Breast epithelium (tissue), 3 donors: ENCODE results near the gene WDR86.

Experiments
- POLR2A ChIP-seq: fragments of 450-650 bp; IDR thresholded peaks from one replicate; pipeline ENCODE4 v1.6.1; 2016; ENCODE audit warnings: antibody characterized with exemption, mild to moderate bottlenecking, moderate library complexity
- POLR2AphosphoS5 ChIP-seq, 3 donors: sonication (generic); formaldehyde crosslinking; IDR thresholded peaks; one replicate each; pipeline ENCODE4 v1.6.1; 2017; ENCODE audit warnings: antibody characterized with exemption in 3 of 3
- TF ChIP-seq, protein P1 (sequence below), 3 donors: fragments of 450-650 bp; IDR thresholded peaks; one replicate each; pipeline ENCODE4 v1.5.1; 2016 to 2017; ENCODE audit warnings: antibody characterized with exemption in 3 of 3, mild to moderate bottlenecking in 3 of 3, moderate library complexity in 3 of 3

DNA sequence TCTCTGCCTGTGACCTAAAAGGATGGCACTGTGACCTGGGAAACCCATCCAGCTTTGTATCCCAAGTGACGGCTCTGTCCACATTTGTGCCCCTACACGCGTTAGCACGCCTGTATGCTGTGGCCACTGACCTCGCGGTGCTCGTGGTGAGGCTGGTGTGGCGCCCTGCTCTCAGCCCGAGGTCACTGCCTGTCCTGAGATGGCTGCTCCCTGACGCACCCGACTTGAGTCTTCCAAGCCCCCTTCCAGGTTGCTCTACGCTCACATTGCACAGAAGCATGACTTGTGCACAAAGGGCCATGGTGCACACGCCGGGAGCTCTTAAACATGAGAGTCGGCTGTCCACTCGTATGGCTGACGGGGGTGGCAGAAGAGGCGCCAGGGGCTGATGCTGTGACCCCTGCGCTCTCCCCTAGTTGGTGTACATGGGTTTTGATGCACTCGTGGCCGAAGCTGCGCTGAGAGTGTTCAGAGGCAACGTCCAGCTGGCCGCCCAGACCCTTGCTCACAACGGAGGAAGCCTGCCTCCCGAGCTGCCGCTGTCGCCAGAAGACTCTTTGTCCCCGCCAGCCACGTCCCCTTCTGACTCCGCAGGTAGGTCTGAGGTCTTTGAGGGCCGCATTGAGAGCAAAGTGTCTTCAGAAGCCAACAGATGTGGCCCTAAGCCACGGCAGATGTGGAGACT, 33.5 kb downstream of the WDR86 start:
- TF ChIP-seq, protein P1, sequence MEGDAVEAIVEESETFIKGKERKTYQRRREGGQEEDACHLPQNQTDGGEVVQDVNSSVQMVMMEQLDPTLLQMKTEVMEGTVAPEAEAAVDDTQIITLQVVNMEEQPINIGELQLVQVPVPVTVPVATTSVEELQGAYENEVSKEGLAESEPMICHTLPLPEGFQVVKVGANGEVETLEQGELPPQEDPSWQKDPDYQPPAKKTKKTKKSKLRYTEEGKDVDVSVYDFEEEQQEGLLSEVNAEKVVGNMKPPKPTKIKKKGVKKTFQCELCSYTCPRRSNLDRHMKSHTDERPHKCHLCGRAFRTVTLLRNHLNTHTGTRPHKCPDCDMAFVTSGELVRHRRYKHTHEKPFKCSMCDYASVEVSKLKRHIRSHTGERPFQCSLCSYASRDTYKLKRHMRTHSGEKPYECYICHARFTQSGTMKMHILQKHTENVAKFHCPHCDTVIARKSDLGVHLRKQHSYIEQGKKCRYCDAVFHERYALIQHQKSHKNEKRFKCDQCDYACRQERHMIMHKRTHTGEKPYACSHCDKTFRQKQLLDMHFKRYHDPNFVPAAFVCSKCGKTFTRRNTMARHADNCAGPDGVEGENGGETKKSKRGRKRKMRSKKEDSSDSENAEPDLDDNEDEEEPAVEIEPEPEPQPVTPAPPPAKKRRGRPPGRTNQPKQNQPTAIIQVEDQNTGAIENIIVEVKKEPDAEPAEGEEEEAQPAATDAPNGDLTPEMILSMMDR (IDR thresholded peaks at IDR 0.05), result no peak
- TF ChIP-seq POLR2AphosphoS5 (IDR thresholded peaks at IDR 0.05) (no peak), POLR2A (no peak)
